ENCODE results near the gene BMF. TPM values are rescaled to one million over a fixed set of nuclear protein-coding genes. Genes with fewer than 3 reads are reported as not detected.

Gene BMF
- total and polyA plus RNA-seq, 12 donors: 1.3 to 12.8 (median 7.1) TPM

- DNase-seq: peak in 1 of 7 donors; percentile 44
- no peak for TF ChIP-seq CTCF (IDR thresholded peaks at IDR 0.05)
- TF ChIP-seq POLR2A (IDR thresholded peaks at IDR 0.05): no peak
- intact Hi-C loops (cut with DNase I): loop anchor here in 1 of 2 donors (5.0 kb wide), 1 partner anchor 48 kb away; no protein-coding TSS in a partner anchor
- WGBS, 4 donors: 87 to 100% (median 91%) methylated on average over 3 of the region's 3 CpGs
- H3K27ac ChIP-seq: no peak overlapping the region
- H3K4me1 ChIP-seq (replicated peaks in 1 of 2): peaks cover 3 to 11% of the 10 kb centered on the region in 2 donors
- H3K36me3 ChIP-seq (replicated peaks in 1 of 2): no peaks in the 10 kb centered on the region
- H3K9me3 ChIP-seq (replicated peaks in 1 of 3): no peaks in the 10 kb centered on the region
- H3K4me3 ChIP-seq: no peak overlapping the region
- H3K27me3 ChIP-seq: no peaks in the 10 kb centered on the region
Measured at GRCh38 chr15:40054605-40054854, 54.1 kb downstream of the BMF start.

- H3K4me1 ChIP-seq (replicated peaks in 1 of 2): peaks cover 3 to 11% of the 10 kb centered on the region in 2 donors
- no peaks in the 10 kb centered on the region for H3K36me3 ChIP-seq (replicated peaks in 1 of 2)
- H3K27me3 ChIP-seq: no peaks in the 10 kb centered on the region
- H3K4me3 ChIP-seq: no peak overlapping the region
- no peak for TF ChIP-seq CTCF (IDR thresholded peaks at IDR 0.05)
- peak in 2 of 7 donors; percentile 15 to 47 for DNase-seq
- no peak overlapping the region for H3K27ac ChIP-seq
- WGBS, 4 donors: 84 to 94% (median 89%) methylated on average over 10 to 14 of the region's 14 CpGs
- H3K9me3 ChIP-seq (replicated peaks in 1 of 3): no peaks in the 10 kb centered on the region
- intact Hi-C loops (cut with DNase I): loop anchor here in 1 of 2 donors (5.0 kb wide), 1 partner anchor 48 kb away; no protein-coding TSS in a partner anchor
Measured at GRCh38 chr15:40053831-40054604, 54.7 kb downstream of the BMF start.

- Histone ChIP-seq H3K27ac (no peak overlapping the region), H3K9me3 (replicated peaks in 1 of 3) (no peaks in the 10 kb centered on the region), H3K27me3 (no peaks in the 10 kb centered on the region), H3K4me3 (no peak overlapping the region), H3K36me3 (replicated peaks in 1 of 2) (no peaks in the 10 kb centered on the region), H3K4me1 (replicated peaks in 1 of 2) (peaks cover 0 to 14% of the 10 kb centered on the region in 2 donors)
- 84 to 87% (median 84%) methylated on average over 12 of the region's 12 CpGs for WGBS, 4 donors
- intact Hi-C loops (cut with DNase I): loop anchor here in 1 of 2 donors (5.0 kb wide), 1 partner anchor 49 kb away; no protein-coding TSS in a partner anchor
- TF ChIP-seq POLR2A (IDR thresholded peaks at IDR 0.05) (no peak), CTCF (IDR thresholded peaks at IDR 0.05) (no peak)
- DNase-seq: peak in 2 of 7 donors; percentile 13 to 30
Measured at GRCh38 chr15:40053079-40053830, 55.4 kb downstream of the BMF start.

DNA sequence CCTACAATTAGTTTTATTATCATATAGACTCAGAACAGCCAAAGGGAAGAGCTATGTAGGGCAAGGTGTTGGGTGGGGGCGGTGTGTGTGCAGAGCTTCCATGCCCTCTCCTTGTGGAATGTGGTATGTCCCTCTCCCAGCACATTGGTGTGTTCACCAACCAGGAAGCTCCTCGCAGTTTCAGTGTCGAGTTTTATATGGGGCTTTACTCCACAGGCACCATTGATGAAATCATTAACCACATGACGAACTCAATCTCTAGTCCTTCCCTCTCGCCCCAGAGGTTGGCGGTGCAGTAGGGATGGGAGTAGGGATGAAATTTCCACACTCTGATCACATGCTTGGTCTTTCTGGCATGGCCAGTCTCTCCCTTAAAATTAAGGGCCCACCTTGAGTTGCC lies 56.1 kb downstream of the BMF start:
- Histone ChIP-seq H3K27ac (no peak overlapping the region), H3K9me3 (replicated peaks in 1 of 3) (no peaks in the 10 kb centered on the region), H3K27me3 (no peaks in the 10 kb centered on the region), H3K4me3 (no peak overlapping the region), H3K36me3 (replicated peaks in 1 of 2) (no peaks in the 10 kb centered on the region), H3K4me1 (replicated peaks in 1 of 2) (peaks cover under 1 to 19% of the 10 kb centered on the region in 2 donors)
- WGBS, 4 donors: 71 to 79% (median 78%) methylated on average over 5 to 6 of the region's 6 CpGs
- intact Hi-C loops (cut with DNase I): loop anchor here in 1 of 2 donors (5.0 kb wide), 1 partner anchor 50 kb away; no protein-coding TSS in a partner anchor
- peak in 3 of 7 donors; percentile 6 to 21 (median 13) for DNase-seq
- TF ChIP-seq POLR2A (IDR thresholded peaks at IDR 0.05): no peak
- no peak for TF ChIP-seq CTCF (IDR thresholded peaks at IDR 0.05)
